OCI-LY1 (cell line): ENCODE data around the gene CCDC81.

Experiments
- EZH2 ChIP-seq: fragments of 200-600 bp; sonication (generic), shearing (Covaris generic); IDR thresholded peaks from 2 replicates; pipeline ENCODE4 v1.8.0; 2017; ENCODE audit warnings: borderline replicate concordance, mixed run types, mild to moderate bottlenecking, antibody characterized with exemption, low read length, moderate library complexity, mixed read lengths
- TF ChIP-seq, protein P1 (sequence below): fragments of 200-600 bp; sonication (generic), shearing (Covaris generic); IDR thresholded peaks from 2 replicates; pipeline ENCODE4 v1.5.1; 2017; ENCODE audit warnings: mild to moderate bottlenecking, antibody characterized with exemption, low read length, moderate library complexity, mixed read lengths

DNA sequence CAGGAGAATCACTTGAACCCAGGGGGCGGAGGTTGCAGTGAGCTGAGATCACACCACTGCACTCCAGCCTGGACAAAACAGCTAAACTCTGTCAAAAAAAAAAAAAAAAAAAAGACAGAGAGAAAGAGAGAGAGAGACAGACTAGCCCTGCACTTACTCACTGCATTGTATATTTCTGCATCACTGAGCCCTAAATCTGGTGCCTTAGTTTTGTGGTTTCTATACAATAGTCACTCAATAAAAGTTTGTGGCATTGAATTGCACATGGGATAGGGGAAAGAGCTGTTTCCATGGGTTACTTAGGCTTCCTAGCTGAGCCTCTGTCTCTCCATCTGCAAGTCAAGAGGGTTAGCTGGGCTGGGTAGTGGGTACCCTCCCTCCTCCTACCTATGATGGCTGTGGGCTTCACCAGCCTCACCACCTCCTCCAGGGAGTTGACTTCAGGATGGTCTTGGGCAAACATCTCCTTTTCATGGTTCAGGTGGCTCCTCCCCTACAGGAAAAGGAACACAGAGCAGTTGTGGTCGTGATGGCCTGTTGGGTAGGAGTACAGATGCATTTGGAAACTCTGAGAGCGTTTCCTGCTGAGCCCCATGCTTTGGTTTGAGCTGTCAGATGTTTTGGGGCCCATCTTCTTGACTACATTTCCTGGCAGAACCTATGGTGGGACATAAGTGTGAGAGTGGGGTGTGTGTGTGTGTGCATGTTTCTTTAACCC, 73.2 kb downstream of the CCDC81 start:
- no peak for TF ChIP-seq EZH2
- TF ChIP-seq, protein P1, sequence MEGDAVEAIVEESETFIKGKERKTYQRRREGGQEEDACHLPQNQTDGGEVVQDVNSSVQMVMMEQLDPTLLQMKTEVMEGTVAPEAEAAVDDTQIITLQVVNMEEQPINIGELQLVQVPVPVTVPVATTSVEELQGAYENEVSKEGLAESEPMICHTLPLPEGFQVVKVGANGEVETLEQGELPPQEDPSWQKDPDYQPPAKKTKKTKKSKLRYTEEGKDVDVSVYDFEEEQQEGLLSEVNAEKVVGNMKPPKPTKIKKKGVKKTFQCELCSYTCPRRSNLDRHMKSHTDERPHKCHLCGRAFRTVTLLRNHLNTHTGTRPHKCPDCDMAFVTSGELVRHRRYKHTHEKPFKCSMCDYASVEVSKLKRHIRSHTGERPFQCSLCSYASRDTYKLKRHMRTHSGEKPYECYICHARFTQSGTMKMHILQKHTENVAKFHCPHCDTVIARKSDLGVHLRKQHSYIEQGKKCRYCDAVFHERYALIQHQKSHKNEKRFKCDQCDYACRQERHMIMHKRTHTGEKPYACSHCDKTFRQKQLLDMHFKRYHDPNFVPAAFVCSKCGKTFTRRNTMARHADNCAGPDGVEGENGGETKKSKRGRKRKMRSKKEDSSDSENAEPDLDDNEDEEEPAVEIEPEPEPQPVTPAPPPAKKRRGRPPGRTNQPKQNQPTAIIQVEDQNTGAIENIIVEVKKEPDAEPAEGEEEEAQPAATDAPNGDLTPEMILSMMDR: no peak
